Islet of Langerhans (tissue), 1 donor: ENCODE measurements around the gene CYSTM1.
A peak's percentile ranks its signal among the peaks of the same experiment; 100 is the strongest.

Experiments used
- FAIRE-seq: peaks from one replicate; lab custom pipeline; 2011; peaks lifted over from hg19 to GRCh38; lab: Jason Lieb, UNC

CYSTM1 gene

GRCh38 chr5:140213370-140213983 is 38.5 kb downstream of the CYSTM1 start:
- FAIRE-seq = peak; percentile 53

GRCh38 chr5:140214831-140215230 is 39.8 kb downstream of the CYSTM1 start:
- FAIRE-seq = no peak

- no peak for FAIRE-seq
Observed at GRCh38 chr5:140215276-140215675, 40.3 kb downstream of the CYSTM1 start.

- FAIRE-seq = no peak
Observed at GRCh38 chr5:140216478-140217074, 41.6 kb downstream of the CYSTM1 start.

- FAIRE-seq = no peak
Observed at GRCh38 chr5:140217299-140218026, 42.5 kb downstream of the CYSTM1 start.

- peak; percentile 97 for FAIRE-seq
Observed at GRCh38 chr5:140219068-140219991, 44.3 kb downstream of the CYSTM1 start.

- no peak for FAIRE-seq
Observed at GRCh38 chr5:140220032-140220697, 45.2 kb downstream of the CYSTM1 start.

- no peak for FAIRE-seq
Observed at GRCh38 chr5:140220698-140221064, 45.7 kb downstream of the CYSTM1 start.

- FAIRE-seq = no peak
Observed at GRCh38 chr5:140221697-140222223, 46.8 kb downstream of the CYSTM1 start.

GRCh38 chr5:140222416-140222815 is 47.4 kb downstream of the CYSTM1 start:
- FAIRE-seq = no peak

GRCh38 chr5:140223567-140223966 is 48.6 kb downstream of the CYSTM1 start:
- no peak for FAIRE-seq

GRCh38 chr5:140224658-140225057 is 49.7 kb downstream of the CYSTM1 start:
- FAIRE-seq = no peak

- no peak for FAIRE-seq
Observed at GRCh38 chr5:140225396-140225795, 50.4 kb downstream of the CYSTM1 start.

GRCh38 chr5:140227046-140227445 is 52.1 kb downstream of the CYSTM1 start:
- no peak for FAIRE-seq

GRCh38 chr5:140228364-140228837 is 53.4 kb downstream of the CYSTM1 start:
- no peak for FAIRE-seq

GRCh38 chr5:140230373-140230772 is 55.4 kb downstream of the CYSTM1 start:
- FAIRE-seq = no peak

- no peak for FAIRE-seq
Observed at GRCh38 chr5:140232731-140233130, 57.7 kb downstream of the CYSTM1 start.

GRCh38 chr5:140234377-140234989 is 59.5 kb downstream of the CYSTM1 start:
- FAIRE-seq = no peak

GRCh38 chr5:140235791-140236551 is 61.0 kb downstream of the CYSTM1 start:
- FAIRE-seq = no peak

GRCh38 chr5:140236891-140237598 is 62.1 kb downstream of the CYSTM1 start:
- no peak for FAIRE-seq
